Spleen (tissue), 13 donors: ENCODE measurements around the gene PPEF1. TPM values are rescaled to one million over a fixed set of nuclear protein-coding genes. Genes with fewer than 3 reads are reported as not detected.

Experiments used
- DNase-seq: peaks from one replicate; pipeline ENCODE4 v3.0.0-alpha.2; 2020
- H3K27ac ChIP-seq, 8 donors: fragments of 200-600 bp; sonication (generic) in 7 of 8; 1 replicate in 4 of 8; 2 replicates in 4 of 8; pipeline versions ENCODE4 v1.5.0 to v1.8.0; 2016 to 2021; ENCODE audit warnings: inconsistent platforms in 4 of 8, mild to moderate bottlenecking in 4 of 8, moderate library complexity in 1 of 8
- H3K27me3 ChIP-seq, 7 donors: fragments of 200-600 bp; sonication (generic) in 6 of 7; replicated peaks in 1 of 7; 1 replicate in 4 of 7; 2 replicates in 3 of 7; pipeline versions ENCODE4 v1.5.0 to v1.8.0; 2016 to 2021; ENCODE audit warnings: inconsistent platforms in 3 of 7, mild to moderate bottlenecking in 1 of 7
- H3K36me3 ChIP-seq, 6 donors: fragments of 200-600 bp; sonication (generic) in 5 of 6; 1 replicate in 4 of 6; 2 replicates in 2 of 6; pipeline versions ENCODE4 v1.5.0 to v1.8.0; 2016 to 2021; ENCODE audit warnings: inconsistent platforms in 2 of 6
- H3K4me1 ChIP-seq, 6 donors: fragments of 200-600 bp; sonication (generic) in 5 of 6; 1 replicate in 3 of 6; 2 replicates in 3 of 6; pipeline versions ENCODE4 v1.5.0 to v1.8.0; 2016 to 2021; ENCODE audit warnings: inconsistent platforms in 3 of 6
- H3K4me3 ChIP-seq, 8 donors: fragments of 200-600 bp; sonication (generic) in 7 of 8; 1 replicate in 4 of 8; 2 replicates in 4 of 8; pipeline versions ENCODE4 v1.5.0 to v1.8.0; 2016 to 2021; ENCODE audit warnings: inconsistent platforms in 4 of 8, mild to moderate bottlenecking in 4 of 8, moderate library complexity in 2 of 8
- H3K9me3 ChIP-seq, 8 donors: fragments of 200-600 bp; sonication (generic) in 7 of 8; 1 replicate in 4 of 8; 2 replicates in 4 of 8; pipeline versions ENCODE4 v1.5.0 to v1.8.0; 2016 to 2021; ENCODE audit warnings: inconsistent platforms in 4 of 8
- CTCF ChIP-seq, 11 experiments: fragments of 200-600 bp in 7 of 11; fragments of 450-650 bp in 4 of 11; sonication (generic) in 4 of 11; IDR thresholded peaks in 8 of 11; conservative IDR thresholded peaks in 3 of 11; 1 replicate in 7 of 11; 2 replicates in 4 of 11; pipeline versions ENCODE4 v1.4.0 to v1.8.0; 2016 to 2021; ENCODE audit warnings: antibody characterized with exemption in 11 of 11, inconsistent platforms in 4 of 11, mild to moderate bottlenecking in 1 of 11
- POLR2A ChIP-seq, 3 donors: fragments of 450-650 bp; IDR thresholded peaks; one replicate each; pipeline ENCODE4 v1.5.1; 2017; ENCODE audit warnings: antibody characterized with exemption in 3 of 3, mild to moderate bottlenecking in 1 of 3
- POLR2AphosphoS5 ChIP-seq, 3 donors: sonication (generic); formaldehyde crosslinking; IDR thresholded peaks; one replicate each; pipeline ENCODE4 v1.5.1; 2017; ENCODE audit warnings: antibody characterized with exemption in 3 of 3
- WGBS, 5 donors: extraction: QIAGEN DNeasy Blood & Tissue Kit in 3 of 5; methylation state at CpG; one replicate each; pipeline versions ENCODE4 v1.1.5 to v1.1.7; 2013 to 2018; 5-methylcytosine and 5-hydroxymethylcytosine counted together
- intact Hi-C: fragments of 100-400 bp; cut with DNase I; formaldehyde crosslinking; loops from one replicate; pipeline ENCODE4 v1.15.0; 2023; ENCODE audit warnings: low total_unique reads
- long read RNA-seq, 2 donors: transcript quantifications; one replicate each; lab custom pipeline, GENCODE V29; 2026
- polyA plus RNA-seq, 3 donors: library from polyadenylated mRNA; stranded (reverse); fragments of 200-250 nt; gene quantifications; one replicate each; pipeline ENCODE4 v1.2.1, GENCODE V29; 2013
- total RNA-seq, 7 donors: library from RNA; depleted of rRNA in 3 of 7; stranded (reverse); fragments of >200 nt in 3 of 7; fragmentation: NEBNext Ultra II Directional in 4 of 7; extraction: Animal tissue kit (Norgen Biotek cat#: 25700) in 4 of 7; gene quantifications; one replicate each; pipeline versions ENCODE4 v1.1.0 to v1.2.1, GENCODE V29; 2016 to 2021
- donor health status: healthy with polysubstance abuse.
- donor health status: DM: no; HTN: no; CAD: no; lungs with moderate emphysema.
- donor health status: DM: no; HTN: no; CAD: no.
- donor health status: Bipolar disorder and iron deficiency.
- donor health status: healthy.
- donor health status: DM: no; HTN: no; CAD: no.
- donor health status: DM: yes; HTN: yes; CAD: no.

The PPEF1 gene
- total RNA-seq (1 to 10 TPM in 1 of 7 donors, under 1 TPM in 2, not detected in 4; 0.47 to 2.7 (median 0.87) TPM), polyA plus RNA-seq (under 1 TPM; 0.10 to 0.35 (median 0.27) TPM)
- long read RNA-seq, donor 1: 0 reads
- long read RNA-seq, donor 2: 0 reads

- TF ChIP-seq POLR2A (IDR thresholded peaks at IDR 0.05) (no peak), POLR2AphosphoS5 (IDR thresholded peaks at IDR 0.05) (no peak), CTCF (IDR thresholded peaks at IDR 0.05 in 8 of 11, conservative IDR thresholded peaks at IDR 0.05 in 3 of 11) (no peak)
- 7 to 53% (median 25%) methylated on average over 8 of the region's 8 CpGs for WGBS, 5 donors
- intact Hi-C loops: no loop called here
Measured at GRCh38 chrX:18707426-18708049, at the start of gene PPEF1. Gene PPEF1, plus strand, starts transcription at chrX:18707645. Its CDS starts 136 bp downstream, at chrX:18707781.

GRCh38 chrX:18661273-18661672 lies 46.2 kb upstream of the PPEF1 start:
- Histone ChIP-seq H3K4me1 (no peaks in the 10 kb centered on the region), H3K4me3 (no peak overlapping the region), H3K9me3 (no peaks in the 10 kb centered on the region), H3K27ac (no peak overlapping the region), H3K27me3 (no peaks in the 10 kb centered on the region), H3K36me3 (no peaks in the 10 kb centered on the region)
- 77 to 91% (median 89%) methylated on average over 8 to 12 of the region's 12 CpGs for WGBS, 5 donors
- intact Hi-C loops: no loop called here
- DNase-seq: no peak
- no peak for TF ChIP-seq POLR2AphosphoS5 (IDR thresholded peaks at IDR 0.05)
- TF ChIP-seq CTCF (IDR thresholded peaks at IDR 0.05 in 8 of 11, conservative IDR thresholded peaks at IDR 0.05 in 3 of 11): no peak
- no peak for TF ChIP-seq POLR2A (IDR thresholded peaks at IDR 0.05)

More at GRCh38 chrX:18707426-18708049, at the start of gene PPEF1:
- H3K9me3 ChIP-seq: peaks cover 0 to 9% (median 0%) of the 10 kb centered on the region in 8 donors
- DNase-seq: no peak
- no peak within 1 kb of the TSS for H3K27ac ChIP-seq
- no peak within 1 kb of the TSS for H3K4me3 ChIP-seq
- no peaks in the 10 kb centered on the region for H3K36me3 ChIP-seq
- H3K27me3 ChIP-seq: no peaks in the 10 kb centered on the region
- no peaks in the 10 kb centered on the region for H3K4me1 ChIP-seq

GRCh38 chrX:18664947-18665346 lies 42.5 kb upstream of the PPEF1 start:
- H3K27me3 ChIP-seq: no peaks in the 10 kb centered on the region
- no peak overlapping the region for H3K27ac ChIP-seq
- H3K4me3 ChIP-seq: no peak overlapping the region
- H3K4me1 ChIP-seq: peaks cover 0 to 6% (median 0%) of the 10 kb centered on the region in 6 donors
- intact Hi-C loops: no loop called here
- no peak for DNase-seq
- no peaks in the 10 kb centered on the region for H3K36me3 ChIP-seq
- no peak for TF ChIP-seq POLR2A (IDR thresholded peaks at IDR 0.05)
- no peak for TF ChIP-seq CTCF (IDR thresholded peaks at IDR 0.05 in 8 of 11, conservative IDR thresholded peaks at IDR 0.05 in 3 of 11)
- TF ChIP-seq POLR2AphosphoS5 (IDR thresholded peaks at IDR 0.05): no peak
- no peaks in the 10 kb centered on the region for H3K9me3 ChIP-seq
- WGBS, 5 donors: 83 to 93% (median 87%) methylated on average over 5 to 8 of the region's 8 CpGs

- no peaks in the 10 kb centered on the region for H3K27me3 ChIP-seq
- no peak overlapping the region for H3K4me3 ChIP-seq
- H3K27ac ChIP-seq: peak overlapping the region in 2 of 8 donors; percentile 11 to 58
- no peaks in the 10 kb centered on the region for H3K36me3 ChIP-seq
- intact Hi-C loops: no loop called here
- TF ChIP-seq POLR2A (IDR thresholded peaks at IDR 0.05) (no peak), CTCF (IDR thresholded peaks at IDR 0.05 in 8 of 11, conservative IDR thresholded peaks at IDR 0.05 in 3 of 11) (no peak), POLR2AphosphoS5 (IDR thresholded peaks at IDR 0.05) (no peak)
- WGBS, 5 donors: 49 to 74% (median 66%) methylated on average over 14 to 15 of the region's 15 CpGs
- H3K4me1 ChIP-seq: peaks cover 0 to 6% (median 0%) of the 10 kb centered on the region in 6 donors
- DNase-seq: no peak
- no peaks in the 10 kb centered on the region for H3K9me3 ChIP-seq
Measured at GRCh38 chrX:18666614-18667013, 40.8 kb upstream of the PPEF1 start.
